Ramos (cell line): ENCODE measurements around the gene ZBP1.

ENCODE experiments used
- in situ Hi-C: fragments of 300-500 bp; cut with MboI; formaldehyde crosslinking; loops from one replicate; pipeline ENCODE4 v1.14.3; 2022; ENCODE audit warnings: low sequenced_read_pairs; ENCODE audit not compliant: unreplicated experiment

ZBP1 gene

GRCh38 chr20:57563522-57563921, 56.7 kb downstream of the ZBP1 start:
- in situ Hi-C loops: no loop called here

GRCh38 chr20:57562541-57563465, 57.4 kb downstream of the ZBP1 start:
- in situ Hi-C loops: no loop called here

GRCh38 chr20:57561356-57562279, 58.6 kb downstream of the ZBP1 start:
- in situ Hi-C loops: no loop called here

GRCh38 chr20:57560554-57561355, 59.5 kb downstream of the ZBP1 start, which contains the start of gene PCK1:
Gene PCK1, plus strand, starts transcription at chr20:57561110. Its CDS starts 302 bp downstream, at chr20:57561412.
- in situ Hi-C loops: no loop called here

GRCh38 chr20:57559658-57560553, 60.3 kb downstream of the ZBP1 start:
- in situ Hi-C loops: no loop called here

- in situ Hi-C loops: no loop called here
Observed at GRCh38 chr20:57559289-57559634, 61.0 kb downstream of the ZBP1 start.

- in situ Hi-C loops: no loop called here
Observed at GRCh38 chr20:57558614-57559288, 61.5 kb downstream of the ZBP1 start.

GRCh38 chr20:57557926-57558613, 62.2 kb downstream of the ZBP1 start:
- in situ Hi-C loops: no loop called here

- in situ Hi-C loops: no loop called here
Observed at GRCh38 chr20:57556980-57557274, 63.3 kb downstream of the ZBP1 start.

GRCh38 chr20:57555457-57556184, 64.6 kb downstream of the ZBP1 start:
- in situ Hi-C loops: no loop called here
